GM18505 (cell line): Measurements from ENCODE around the gene SYNJ2.

ENCODE experiments used
- ATAC-seq: cut with Tn5 transposase; IDR thresholded peaks from one replicate; pipeline ENCODE4 v1.9.1; 2021; ENCODE audit not compliant: unreplicated experiment
- POLR2A ChIP-seq: IDR thresholded peaks from 4 replicates; pipeline ENCODE4 v1.6.1; 2011; ENCODE audit warnings: borderline replicate concordance; ENCODE audit not compliant: insufficient read depth, insufficient read length; ENCODE audit errors: extremely low read depth

The SYNJ2 gene

GRCh38 chr6:157978021-157978783 lies 3.5 kb upstream of the SYNJ2 start:
- ATAC-seq: no peak
- no peak for TF ChIP-seq POLR2A

- no peak for TF ChIP-seq POLR2A
- ATAC-seq: peak; percentile 25
These were observed 1.2 kb upstream of the SYNJ2 start for GRCh38 chr6:157980288-157981131.

- TF ChIP-seq POLR2A: no peak
- no peak for ATAC-seq
These were observed 600 bp upstream of the SYNJ2 start for GRCh38 chr6:157981132-157981394.

- no peak for ATAC-seq
- TF ChIP-seq POLR2A: peak; percentile 0
These were observed 469 bp downstream of the SYNJ2 start for GRCh38 chr6:157982102-157982562.

- TF ChIP-seq POLR2A: no peak
- ATAC-seq: no peak
These were observed 1.1 kb downstream of the SYNJ2 start for GRCh38 chr6:157982563-157983405.

- no peak for ATAC-seq
- no peak for TF ChIP-seq POLR2A
These were observed 1.9 kb downstream of the SYNJ2 start for GRCh38 chr6:157983406-157984119.

GRCh38 chr6:157984128-157984527 lies 2.5 kb downstream of the SYNJ2 start:
- ATAC-seq: no peak
- no peak for TF ChIP-seq POLR2A

- no peak for TF ChIP-seq POLR2A
- no peak for ATAC-seq
These were observed 3.1 kb downstream of the SYNJ2 start for GRCh38 chr6:157984686-157985225.

- ATAC-seq: no peak
- TF ChIP-seq POLR2A: no peak
These were observed 3.9 kb downstream of the SYNJ2 start for GRCh38 chr6:157985378-157986155.

- TF ChIP-seq POLR2A: no peak
- no peak for ATAC-seq
These were observed 6.4 kb downstream of the SYNJ2 start for GRCh38 chr6:157987788-157988699.

- TF ChIP-seq POLR2A: no peak
- no peak for ATAC-seq
These were observed 7.0 kb downstream of the SYNJ2 start for GRCh38 chr6:157988700-157989063.
